HuH-7 (cell line): ENCODE measurements around the gene CNTN5.

Experiments
- DNase-seq: peaks from one replicate; pipeline ENCODE4 v3.0.0; 2011; ENCODE audit warnings: low spot score

CNTN5 gene

GRCh38 chr11:99391245-99391644 lies 370.5 kb downstream of the CNTN5 start:
- DNase-seq: no peak

- DNase-seq: no peak
These were observed 385.6 kb downstream of the CNTN5 start for GRCh38 chr11:99406345-99406744.

GRCh38 chr11:99410636-99411035 lies 389.9 kb downstream of the CNTN5 start:
- DNase-seq: no peak

GRCh38 chr11:99418927-99419720 lies 398.4 kb downstream of the CNTN5 start:
- no peak for DNase-seq

GRCh38 chr11:99419991-99420390 lies 399.2 kb downstream of the CNTN5 start:
- DNase-seq: no peak

GRCh38 chr11:99422581-99423427 lies 402.1 kb downstream of the CNTN5 start:
- DNase-seq: no peak

GRCh38 chr11:99423428-99423983 lies 402.8 kb downstream of the CNTN5 start:
- no peak for DNase-seq

GRCh38 chr11:99424313-99425084 lies 403.8 kb downstream of the CNTN5 start:
- DNase-seq: no peak

GRCh38 chr11:99425596-99425995 lies 404.8 kb downstream of the CNTN5 start:
- DNase-seq: no peak

GRCh38 chr11:99432677-99433076 lies 411.9 kb downstream of the CNTN5 start:
- no peak for DNase-seq

GRCh38 chr11:99443276-99443675 lies 422.5 kb downstream of the CNTN5 start:
- no peak for DNase-seq

- DNase-seq: no peak
These were observed 425.7 kb downstream of the CNTN5 start for GRCh38 chr11:99446400-99446799.

- no peak for DNase-seq
These were observed 428.6 kb downstream of the CNTN5 start for GRCh38 chr11:99449345-99449744.

GRCh38 chr11:99452075-99452474 lies 431.3 kb downstream of the CNTN5 start:
- DNase-seq: no peak

GRCh38 chr11:99461913-99462312 lies 441.2 kb downstream of the CNTN5 start:
- DNase-seq: no peak

GRCh38 chr11:99464985-99465384 lies 444.2 kb downstream of the CNTN5 start:
- no peak for DNase-seq

- DNase-seq: no peak
These were observed 468.8 kb downstream of the CNTN5 start for GRCh38 chr11:99489581-99489980.

- DNase-seq: no peak
These were observed 473.3 kb downstream of the CNTN5 start for GRCh38 chr11:99494065-99494464.

- no peak for DNase-seq
These were observed 480.9 kb downstream of the CNTN5 start for GRCh38 chr11:99501655-99502054.

GRCh38 chr11:99505316-99505715 lies 484.6 kb downstream of the CNTN5 start:
- DNase-seq: no peak

- no peak for DNase-seq
These were observed 485.1 kb downstream of the CNTN5 start for GRCh38 chr11:99505831-99506230.

GRCh38 chr11:99509863-99510262 lies 489.1 kb downstream of the CNTN5 start:
- no peak for DNase-seq
